Cardiac muscle cell (in vitro differentiated cells and primary cell): ENCODE measurements around the gene NTRK1. TPM values are rescaled to one million over a fixed set of nuclear protein-coding genes. Genes with fewer than 3 reads are reported as not detected.
A peak's percentile ranks its signal among the peaks of the same experiment; 100 is the strongest.

Experiments
- DNase-seq, 2 donors: peaks; one replicate each; pipeline versions ENCODE4 v3.0.0 to v3.0.0-alpha.2; 2010 to 2017; ENCODE audit warnings: low read depth in 1 of 2, low spot score in 1 of 2
- H3K27ac ChIP-seq: fragments of 200-600 bp; sonication (generic); 2 replicates; pipeline ENCODE4 v1.5.1; 2016
- H3K27me3 ChIP-seq: fragments of 200-600 bp; sonication (generic); 2 replicates; pipeline ENCODE4 v1.6.0; 2016; ENCODE audit warnings: control low read depth
- H3K36me3 ChIP-seq: fragments of 200-600 bp; sonication (generic); 2 replicates; pipeline ENCODE4 v1.5.1; 2016; ENCODE audit warnings: control low read depth
- H3K4me1 ChIP-seq: fragments of 200-600 bp; sonication (generic); 2 replicates; pipeline ENCODE4 v1.8.1; 2017; ENCODE audit warnings: low read depth, mild to moderate bottlenecking, mixed run types
- H3K4me3 ChIP-seq: fragments of 200-600 bp; sonication (generic); 2 replicates; pipeline ENCODE4 v1.5.1; 2016; ENCODE audit warnings: mild to moderate bottlenecking
- H3K9me3 ChIP-seq: fragments of 200-600 bp; sonication (generic); 2 replicates; pipeline ENCODE4 v1.5.1; 2017; ENCODE audit warnings: low read depth, mild to moderate bottlenecking, control low read depth
- CTCF ChIP-seq: IDR thresholded peaks from 2 replicates; pipeline ENCODE4 v1.5.1; 2012; ENCODE audit warnings: low read depth, mild to moderate bottlenecking, low read length
- polyA plus RNA-seq: library from polyadenylated mRNA; unstranded; fragments of >200 nt; fragmentation: Nextera tagmentation; extraction: Ambion mirVana; gene quantifications from 2 replicates; pipeline ENCODE4 v1.2.1, GENCODE V29; 2016
- total RNA-seq: library from RNA; depleted of rRNA; stranded (reverse); fragments of >200 nt; gene quantifications from 2 replicates; pipeline ENCODE4 v1.2.3, GENCODE V29; 2016

NTRK1 gene
- total and polyA plus RNA-seq, 2 experiments from 2014 or later, result 2.4 to 3.6 TPM

DNA sequence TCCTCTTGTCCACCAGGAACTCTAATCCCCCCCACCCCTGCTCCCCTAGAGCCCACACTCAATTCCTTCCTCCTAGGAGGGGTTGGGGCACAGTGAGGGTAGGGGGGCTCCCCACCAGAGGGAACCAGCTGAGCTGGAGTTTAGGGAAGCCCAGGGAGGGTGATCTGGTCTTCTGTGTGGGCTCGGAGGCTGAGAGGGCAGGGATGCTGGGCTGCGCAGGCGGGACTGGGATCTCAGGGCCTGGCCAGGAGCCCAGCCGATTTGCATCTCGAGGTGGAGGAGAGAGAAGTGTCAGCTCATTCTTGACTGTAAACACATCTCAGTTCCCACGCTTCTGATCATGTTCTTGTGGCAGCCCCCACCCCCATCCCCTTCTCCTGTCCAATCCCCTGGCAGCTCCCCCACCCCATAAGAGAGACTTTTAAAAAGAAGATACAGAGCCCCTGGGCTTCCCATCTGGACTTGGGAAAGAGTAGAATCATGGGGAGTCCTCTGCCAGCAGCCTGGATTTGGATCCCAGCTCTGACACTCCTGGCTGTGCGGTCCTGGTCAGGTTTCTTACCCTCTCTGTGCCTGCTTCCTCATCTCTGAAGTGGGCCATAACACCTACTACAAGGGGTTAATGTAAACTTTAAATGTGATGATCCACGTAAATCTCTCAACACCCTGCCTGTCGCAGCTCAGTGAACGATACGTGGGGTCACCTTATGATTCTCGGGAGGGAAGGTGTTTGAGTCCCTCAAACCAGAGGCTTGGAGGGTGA lies 39.5 kb downstream of the NTRK1 start:
- no peak overlapping the region for H3K27ac ChIP-seq
- H3K4me1 ChIP-seq, result no peaks in the 10 kb centered on the region

GRCh38 chr1:156900896-156901589 lies 40.4 kb downstream of the NTRK1 start:
- H3K27ac ChIP-seq, result no peak overlapping the region
- H3K9me3 ChIP-seq, result no peaks in the 10 kb centered on the region
- no peak for TF ChIP-seq CTCF
- H3K4me1 ChIP-seq, result no peaks in the 10 kb centered on the region
- no peak overlapping the region for H3K4me3 ChIP-seq
- H3K36me3 ChIP-seq, result no peaks in the 10 kb centered on the region
- no peak for DNase-seq
- no peaks in the 10 kb centered on the region for H3K27me3 ChIP-seq

More for the DNA sequence above, 39.5 kb downstream of the NTRK1 start:
- H3K27me3 ChIP-seq, result no peaks in the 10 kb centered on the region
- no peak overlapping the region for H3K4me3 ChIP-seq
- H3K36me3 ChIP-seq, result no peaks in the 10 kb centered on the region
- H3K9me3 ChIP-seq, result no peaks in the 10 kb centered on the region
- no peak for TF ChIP-seq CTCF
- DNase-seq, result peak in 1 of 2 donors; percentile 67

GRCh38 chr1:156901590-156901900 lies 40.9 kb downstream of the NTRK1 start:
- no peak for DNase-seq
- Histone ChIP-seq H3K9me3 (no peaks in the 10 kb centered on the region), H3K36me3 (no peaks in the 10 kb centered on the region), H3K4me1 (no peaks in the 10 kb centered on the region), H3K4me3 (no peak overlapping the region), H3K27ac (no peak overlapping the region), H3K27me3 (no peaks in the 10 kb centered on the region)
- TF ChIP-seq CTCF, result no peak

GRCh38 chr1:156901966-156902915 lies 41.6 kb downstream of the NTRK1 start:
- TF ChIP-seq CTCF, result no peak
- H3K36me3 ChIP-seq, result no peaks in the 10 kb centered on the region
- no peak overlapping the region for H3K4me3 ChIP-seq
- no peaks in the 10 kb centered on the region for H3K9me3 ChIP-seq
- H3K4me1 ChIP-seq, result no peaks in the 10 kb centered on the region
- no peak overlapping the region for H3K27ac ChIP-seq
- H3K27me3 ChIP-seq, result no peaks in the 10 kb centered on the region
- DNase-seq, result no peak

GRCh38 chr1:156903328-156904091 lies 42.8 kb downstream of the NTRK1 start:
- no peaks in the 10 kb centered on the region for H3K9me3 ChIP-seq
- no peak for TF ChIP-seq CTCF
- no peak for DNase-seq
- H3K27me3 ChIP-seq, result no peaks in the 10 kb centered on the region
- no peak overlapping the region for H3K4me3 ChIP-seq
- no peaks in the 10 kb centered on the region for H3K36me3 ChIP-seq
- no peak overlapping the region for H3K27ac ChIP-seq
- H3K4me1 ChIP-seq, result no peaks in the 10 kb centered on the region
